ENCODE data around the gene EHD2. TPM values are rescaled to one million over a fixed set of nuclear protein-coding genes. Genes with fewer than 3 reads are reported as not detected.

EHD2 gene
- total and polyA plus RNA-seq, 4 donors, result 68.0 to 190 (median 127) TPM

- ATAC-seq (ENCODE audit: insufficient read depth, low FRiP score), result no peak
- Histone ChIP-seq H3K36me3 (ENCODE audit: control insufficient read depth in 4 of 4, insufficient read depth in 4 of 4, low read length in 4 of 4) (peaks cover 6 to 50% (median 19%) of the 10 kb centered on the region in 4 donors), H3K27me3 (ENCODE audit: control insufficient read depth in 3 of 3, insufficient read depth in 3 of 3, low read length in 2 of 3) (no peaks in the 10 kb centered on the region), H3K4me1 (ENCODE audit: control insufficient read depth in 5 of 5, insufficient read depth in 5 of 5, low read length in 5 of 5) (no peaks in the 10 kb centered on the region), H3K4me3 (no peak overlapping the region), H3K27ac (ENCODE audit: low read depth in 1 of 2, low read length in 1 of 2) (no peak overlapping the region), H3K9me3 (ENCODE audit: control insufficient read depth in 4 of 4, insufficient read depth in 3 of 4, low read length in 3 of 4) (peaks cover 0 to 2% (median 0%) of the 10 kb centered on the region in 4 donors), H3K9ac (ENCODE audit: insufficient read depth in 1 of 2, low read length in 2 of 2) (no peak overlapping the region)
- 85 to 87% methylated on average over 8 of the region's 8 CpGs for WGBS, 2 donors
- no peak for TF ChIP-seq CTCF (IDR thresholded peaks at IDR 0.05; ENCODE audit: control extremely low read depth, extremely low read depth)
- no peak for DNase-seq
Observed at GRCh38 chr19:47676811-47677210, 36.4 kb upstream of the EHD2 start.

GRCh38 chr19:47679251-47679900 is 33.8 kb upstream of the EHD2 start:
- peaks cover 6 to 49% (median 14%) of the 10 kb centered on the region in 4 donors for H3K36me3 ChIP-seq (ENCODE audit: control insufficient read depth in 4 of 4, insufficient read depth in 4 of 4, low read length in 4 of 4)
- no peaks in the 10 kb centered on the region for H3K4me1 ChIP-seq (ENCODE audit: control insufficient read depth in 5 of 5, insufficient read depth in 5 of 5, low read length in 5 of 5)
- no peak overlapping the region for H3K4me3 ChIP-seq
- H3K27me3 ChIP-seq (ENCODE audit: control insufficient read depth in 3 of 3, insufficient read depth in 3 of 3, low read length in 2 of 3), result no peaks in the 10 kb centered on the region
- ATAC-seq (ENCODE audit: insufficient read depth, low FRiP score) (no peak), DNase-seq (no peak)
- H3K9me3 ChIP-seq (ENCODE audit: control insufficient read depth in 4 of 4, insufficient read depth in 3 of 4, low read length in 3 of 4), result peaks cover 0 to 2% (median 0%) of the 10 kb centered on the region in 4 donors
- H3K9ac ChIP-seq (ENCODE audit: insufficient read depth in 1 of 2, low read length in 2 of 2), result no peak overlapping the region
- TF ChIP-seq CTCF (IDR thresholded peaks at IDR 0.05; ENCODE audit: control extremely low read depth, extremely low read depth), result no peak
- no peak overlapping the region for H3K27ac ChIP-seq (ENCODE audit: low read depth in 1 of 2, low read length in 1 of 2)
- WGBS, 2 donors, result 90 to 94% methylated on average over 28 to 30 of the region's 30 CpGs

GRCh38 chr19:47679922-47680857 is 33.0 kb upstream of the EHD2 start:
- H3K4me1 ChIP-seq (ENCODE audit: control insufficient read depth in 5 of 5, insufficient read depth in 5 of 5, low read length in 5 of 5), result no peaks in the 10 kb centered on the region
- TF ChIP-seq CTCF (IDR thresholded peaks at IDR 0.05; ENCODE audit: control extremely low read depth, extremely low read depth), result no peak
- no peak for ATAC-seq (ENCODE audit: insufficient read depth, low FRiP score)
- no peak for DNase-seq
- H3K9me3 ChIP-seq (ENCODE audit: control insufficient read depth in 4 of 4, insufficient read depth in 3 of 4, low read length in 3 of 4), result peaks cover 0 to 2% (median 0%) of the 10 kb centered on the region in 4 donors
- peaks cover 7 to 44% (median 13%) of the 10 kb centered on the region in 4 donors for H3K36me3 ChIP-seq (ENCODE audit: control insufficient read depth in 4 of 4, insufficient read depth in 4 of 4, low read length in 4 of 4)
- no peak overlapping the region for H3K27ac ChIP-seq (ENCODE audit: low read depth in 1 of 2, low read length in 1 of 2)
- H3K9ac ChIP-seq (ENCODE audit: insufficient read depth in 1 of 2, low read length in 2 of 2), result no peak overlapping the region
- H3K27me3 ChIP-seq (ENCODE audit: control insufficient read depth in 3 of 3, insufficient read depth in 3 of 3, low read length in 2 of 3), result no peaks in the 10 kb centered on the region
- 97% methylated on average over 84 to 90 of the region's 90 CpGs for WGBS, 2 donors
- H3K4me3 ChIP-seq, result no peak overlapping the region

Measured in lung (tissue), 12 donors.